Measurements from ENCODE around the gene ZNF532.

- TF ChIP-seq CTCF (IDR thresholded peaks at IDR 0.05), result no peak
- no peak for TF ChIP-seq POLR2A (IDR thresholded peaks at IDR 0.05)
Observed at GRCh38 chr18:59012815-59013705, 148.4 kb downstream of the ZNF532 start.
